ENCODE measurements around the gene TRPV4.

The TRPV4 gene

DNA sequence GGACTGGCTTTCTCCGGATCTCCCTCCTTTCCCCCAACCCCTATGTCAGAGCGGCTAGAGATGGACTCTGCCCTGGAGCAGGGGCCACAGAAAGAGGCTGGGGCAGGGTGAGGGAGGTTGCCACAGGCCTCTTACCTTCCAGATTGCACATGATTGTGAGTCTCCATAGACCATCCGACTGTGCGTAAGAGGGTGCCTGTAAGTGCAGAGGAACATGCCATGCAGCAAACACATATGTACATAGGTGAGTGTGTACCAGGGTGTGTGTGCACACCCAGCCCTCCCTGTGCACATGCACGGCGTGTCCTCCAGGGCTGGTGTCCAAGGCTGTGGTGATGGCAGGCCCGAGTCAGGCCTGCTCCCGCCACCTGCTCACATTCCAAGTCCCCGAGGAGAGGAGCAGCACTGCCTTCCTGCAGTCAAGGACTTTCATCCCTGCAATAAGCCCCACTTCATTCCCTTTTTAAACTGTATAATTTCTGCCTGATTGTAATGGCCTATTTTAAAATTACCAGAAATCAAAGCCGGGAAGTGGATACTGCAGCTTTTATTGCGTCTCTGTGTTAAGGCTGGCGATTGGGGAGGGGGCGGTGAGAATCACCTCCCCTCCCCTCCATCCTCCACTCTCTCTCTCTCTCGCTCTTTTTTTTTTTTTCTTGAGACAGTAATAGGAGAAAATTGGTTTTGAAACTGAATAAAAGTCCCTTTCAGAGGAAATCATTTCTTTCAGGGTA lies 91.1 kb downstream of the TRPV4 start:
- H3K27me3 ChIP-seq: peaks cover 32% of the 10 kb centered on the region
- TF ChIP-seq, protein P1, sequence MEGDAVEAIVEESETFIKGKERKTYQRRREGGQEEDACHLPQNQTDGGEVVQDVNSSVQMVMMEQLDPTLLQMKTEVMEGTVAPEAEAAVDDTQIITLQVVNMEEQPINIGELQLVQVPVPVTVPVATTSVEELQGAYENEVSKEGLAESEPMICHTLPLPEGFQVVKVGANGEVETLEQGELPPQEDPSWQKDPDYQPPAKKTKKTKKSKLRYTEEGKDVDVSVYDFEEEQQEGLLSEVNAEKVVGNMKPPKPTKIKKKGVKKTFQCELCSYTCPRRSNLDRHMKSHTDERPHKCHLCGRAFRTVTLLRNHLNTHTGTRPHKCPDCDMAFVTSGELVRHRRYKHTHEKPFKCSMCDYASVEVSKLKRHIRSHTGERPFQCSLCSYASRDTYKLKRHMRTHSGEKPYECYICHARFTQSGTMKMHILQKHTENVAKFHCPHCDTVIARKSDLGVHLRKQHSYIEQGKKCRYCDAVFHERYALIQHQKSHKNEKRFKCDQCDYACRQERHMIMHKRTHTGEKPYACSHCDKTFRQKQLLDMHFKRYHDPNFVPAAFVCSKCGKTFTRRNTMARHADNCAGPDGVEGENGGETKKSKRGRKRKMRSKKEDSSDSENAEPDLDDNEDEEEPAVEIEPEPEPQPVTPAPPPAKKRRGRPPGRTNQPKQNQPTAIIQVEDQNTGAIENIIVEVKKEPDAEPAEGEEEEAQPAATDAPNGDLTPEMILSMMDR (IDR thresholded peaks at IDR 0.05): no peak
- no peaks in the 10 kb centered on the region for H3K36me3 ChIP-seq
- H3K27ac ChIP-seq: no peak overlapping the region
- H3K4me3 ChIP-seq (ENCODE audit: low read depth in 1 of 2, low read length in 1 of 2): no peak overlapping the region
- no peaks in the 10 kb centered on the region for H3K4me1 ChIP-seq (ENCODE audit: control insufficient read depth in 1 of 2, insufficient read depth in 1 of 2, low read depth in 1 of 2, low read length in 1 of 2)
- no peaks in the 10 kb centered on the region for H3K9me3 ChIP-seq

DNA sequence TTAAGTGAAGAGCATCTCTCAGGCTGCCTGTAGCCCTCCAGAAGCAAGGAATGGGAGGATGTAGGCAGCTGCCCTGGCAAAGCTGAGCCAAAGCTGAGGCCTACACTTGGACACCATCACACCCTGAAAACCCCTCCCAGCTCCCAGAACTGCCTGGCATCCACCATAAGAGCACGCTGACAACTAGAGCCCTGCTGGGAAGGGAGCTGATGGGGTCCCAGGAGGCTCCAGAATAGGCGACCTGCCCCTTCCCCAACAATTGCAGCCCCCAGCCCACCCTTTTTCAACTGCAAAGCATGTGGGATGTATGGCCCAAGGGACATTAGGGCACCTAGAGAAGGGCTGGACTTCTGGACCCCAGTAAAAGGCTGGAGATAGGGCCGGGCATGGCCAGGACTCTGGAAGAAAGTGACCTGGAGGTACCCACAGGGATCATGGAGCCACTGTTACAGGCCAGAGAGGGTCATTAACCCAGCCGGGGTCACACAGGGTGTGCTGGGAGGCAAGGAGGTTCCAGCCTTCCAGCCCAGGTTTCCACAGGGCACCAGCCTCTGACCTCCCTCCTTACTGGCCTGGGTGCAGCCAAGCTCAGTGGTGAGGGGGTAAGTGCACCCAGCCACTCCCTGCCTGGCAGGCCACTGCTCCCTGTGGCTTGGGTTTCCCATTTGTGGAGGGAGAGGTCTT lies 91.8 kb downstream of the TRPV4 start:
- no peak overlapping the region for H3K27ac ChIP-seq
- TF ChIP-seq, protein P1 (IDR thresholded peaks at IDR 0.05): no peak
- H3K36me3 ChIP-seq: no peaks in the 10 kb centered on the region
- H3K27me3 ChIP-seq: peaks cover 39% of the 10 kb centered on the region
- no peak overlapping the region for H3K4me3 ChIP-seq (ENCODE audit: low read depth in 1 of 2, low read length in 1 of 2)
- no peaks in the 10 kb centered on the region for H3K4me1 ChIP-seq (ENCODE audit: control insufficient read depth in 1 of 2, insufficient read depth in 1 of 2, low read depth in 1 of 2, low read length in 1 of 2)
- no peaks in the 10 kb centered on the region for H3K9me3 ChIP-seq

DNA sequence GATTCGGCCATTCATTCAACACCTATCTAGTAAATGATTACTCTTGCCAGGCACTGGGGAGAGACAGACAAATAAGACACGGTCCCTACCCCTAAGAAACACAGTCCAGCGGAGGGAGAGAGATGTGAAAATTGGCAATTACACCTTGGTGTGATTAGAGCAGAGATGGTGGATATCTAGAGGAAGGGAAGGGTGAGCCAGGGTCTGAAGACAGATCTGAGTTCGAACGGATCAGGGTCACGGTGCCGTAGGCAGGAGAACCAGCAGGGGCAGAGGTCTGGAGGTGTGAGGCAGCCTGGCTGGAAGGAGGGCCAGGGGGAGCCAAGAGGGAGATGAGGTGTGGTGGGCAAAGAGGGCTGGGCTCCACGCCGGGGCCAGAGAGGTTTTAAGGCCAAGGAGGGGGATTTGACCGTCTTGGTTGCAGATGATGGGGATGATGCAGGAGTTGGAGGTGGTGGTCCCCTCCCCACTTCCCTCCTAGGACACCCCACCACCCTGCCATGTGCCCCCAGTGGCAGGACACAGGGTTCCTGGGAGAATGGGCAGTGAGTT lies 92.4 kb downstream of the TRPV4 start:
- Histone ChIP-seq H3K36me3 (no peaks in the 10 kb centered on the region), H3K9me3 (no peaks in the 10 kb centered on the region), H3K27ac (no peak overlapping the region), H3K4me1 (ENCODE audit: control insufficient read depth in 1 of 2, insufficient read depth in 1 of 2, low read depth in 1 of 2, low read length in 1 of 2) (no peaks in the 10 kb centered on the region), H3K4me3 (ENCODE audit: low read depth in 1 of 2, low read length in 1 of 2) (no peak overlapping the region), H3K27me3 (peaks cover 46% of the 10 kb centered on the region)
- TF ChIP-seq, protein P1 (IDR thresholded peaks at IDR 0.05): no peak

DNA sequence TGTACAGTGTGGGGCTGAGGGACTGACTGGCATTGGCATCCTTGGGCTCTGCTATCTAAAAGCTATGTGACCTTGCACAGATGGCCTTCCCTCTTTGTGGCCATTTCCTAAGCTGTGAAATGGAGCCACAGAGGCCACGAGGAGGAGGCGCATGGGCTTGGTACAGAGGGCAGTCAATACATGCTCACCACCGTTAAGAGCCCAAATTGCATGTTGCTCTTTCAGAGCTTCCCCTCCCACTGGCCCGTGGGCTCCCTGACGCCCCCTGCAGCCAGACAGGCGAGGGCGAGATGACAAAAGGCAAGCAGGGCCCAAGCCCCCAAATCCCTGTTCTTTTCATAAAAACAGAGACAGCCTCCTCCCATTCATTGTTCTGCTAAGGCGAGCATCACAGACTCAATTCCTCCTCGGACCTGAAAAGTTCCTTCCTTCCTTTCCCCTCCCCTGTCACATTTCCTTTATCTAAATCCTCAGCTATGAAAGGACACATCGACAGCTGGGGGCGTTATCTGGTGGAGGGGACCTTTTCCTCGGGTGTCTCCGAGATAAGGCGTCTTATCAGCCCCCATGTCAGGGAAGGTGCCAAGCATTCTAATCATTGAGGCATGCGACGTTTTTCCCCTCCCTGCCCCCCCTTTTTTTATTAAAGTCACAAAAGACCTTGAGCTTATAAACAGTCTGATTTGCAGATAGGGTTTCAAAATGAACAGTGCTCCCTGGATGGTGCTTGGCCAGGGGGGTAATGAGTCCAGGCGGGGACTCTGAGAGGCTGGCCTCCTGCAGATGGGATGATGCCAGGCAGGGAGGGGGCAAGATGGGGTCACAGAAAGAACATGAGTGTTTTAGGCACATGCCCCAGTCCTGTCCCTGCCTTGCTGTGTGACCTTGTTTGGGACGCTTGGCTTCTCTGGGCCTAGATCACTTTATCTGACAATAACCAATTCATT lies 93.2 kb downstream of the TRPV4 start:
- H3K4me1 ChIP-seq (ENCODE audit: control insufficient read depth in 1 of 2, insufficient read depth in 1 of 2, low read depth in 1 of 2, low read length in 1 of 2): no peaks in the 10 kb centered on the region
- H3K27ac ChIP-seq: no peak overlapping the region
- H3K27me3 ChIP-seq: peaks cover 53% of the 10 kb centered on the region
- no peaks in the 10 kb centered on the region for H3K9me3 ChIP-seq
- TF ChIP-seq, protein P1 (IDR thresholded peaks at IDR 0.05): no peak
- H3K4me3 ChIP-seq (ENCODE audit: low read depth in 1 of 2, low read length in 1 of 2): no peak overlapping the region
- H3K36me3 ChIP-seq: no peaks in the 10 kb centered on the region

All from neutrophil (primary cell).